HG03378 (cell line): ENCODE data around the gene AP5S1.

Source experiments
- ATAC-seq: cut with Tn5 transposase; IDR thresholded peaks from one replicate; pipeline ENCODE4 v1.9.1; 2021; ENCODE audit warnings: mild to moderate bottlenecking, moderate library complexity; ENCODE audit not compliant: unreplicated experiment

AP5S1 gene, protein sequence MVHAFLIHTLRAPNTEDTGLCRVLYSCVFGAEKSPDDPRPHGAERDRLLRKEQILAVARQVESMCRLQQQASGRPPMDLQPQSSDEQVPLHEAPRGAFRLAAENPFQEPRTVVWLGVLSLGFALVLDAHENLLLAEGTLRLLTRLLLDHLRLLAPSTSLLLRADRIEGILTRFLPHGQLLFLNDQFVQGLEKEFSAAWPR

DNA sequence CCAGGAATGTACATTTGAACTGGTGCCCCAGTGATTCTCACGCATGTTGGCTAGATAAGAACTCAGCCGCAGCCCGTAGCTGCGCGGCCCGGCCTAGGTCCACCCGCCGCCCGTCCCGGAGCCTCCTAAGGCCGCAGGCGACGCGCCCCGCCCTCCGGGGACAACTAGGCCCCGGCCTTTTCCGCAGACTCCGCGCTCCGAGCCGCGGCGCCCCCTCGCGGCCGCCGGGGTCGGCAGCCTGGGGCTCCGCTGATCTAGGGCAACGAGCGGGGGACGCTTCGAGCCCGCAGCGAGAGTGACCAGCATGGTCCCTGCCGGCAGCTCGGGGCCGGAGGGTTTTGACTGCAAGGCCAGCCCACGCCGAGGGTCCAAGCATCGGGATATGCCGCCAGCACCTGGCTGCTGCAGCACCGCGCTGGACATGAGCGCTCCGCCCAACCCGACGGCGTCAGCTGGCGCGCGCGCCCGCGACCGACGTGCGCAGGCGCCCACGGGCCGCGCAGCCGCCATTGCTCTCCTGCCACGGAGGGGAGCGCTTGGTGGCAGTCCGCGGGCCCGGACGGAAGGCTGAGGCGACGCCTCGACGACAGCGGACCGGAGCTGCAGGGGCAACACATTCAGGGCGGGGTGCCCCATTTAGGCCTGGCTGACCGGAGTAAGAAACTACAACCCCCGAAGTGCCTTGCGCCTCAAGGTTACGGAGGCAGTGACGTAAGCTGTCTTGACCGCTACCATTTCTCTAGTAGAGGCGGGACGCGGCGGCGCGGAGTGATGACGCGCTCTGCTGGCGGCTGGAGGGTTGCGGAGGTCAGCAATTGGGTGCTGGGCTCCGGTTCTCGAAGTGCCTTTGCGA is at the start of gene AP5S1:
Gene AP5S1, plus strand, starts transcription at position 500 of the 853 bp plus-strand sequence. CDS start 1,571 bp downstream, outside the sequence.
- ATAC-seq: peak; percentile 70

DNA sequence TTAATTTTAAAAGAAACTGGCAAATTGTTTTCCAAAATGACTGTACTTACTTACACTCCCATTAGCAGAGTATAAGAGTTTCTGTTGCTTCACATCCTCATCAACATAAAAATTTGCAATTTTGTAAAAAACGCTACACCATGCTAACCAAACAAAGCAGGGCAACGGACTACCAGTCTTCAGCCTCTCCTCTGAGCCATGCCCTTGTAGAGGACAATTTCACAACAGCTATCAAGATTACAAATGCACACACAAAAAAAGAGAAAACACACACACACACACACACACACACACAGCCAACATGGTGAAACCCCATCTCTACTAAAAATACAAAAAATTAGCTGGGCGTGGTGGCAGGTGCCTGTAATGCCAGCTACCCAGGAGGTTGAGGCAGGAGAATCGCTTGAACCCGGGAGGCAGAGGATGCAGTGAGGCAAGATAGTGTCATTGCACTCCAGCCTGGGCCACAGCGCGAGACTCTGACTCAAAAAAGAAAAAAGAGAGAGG is 48.7 kb upstream of the AP5S1 start:
- ATAC-seq: no peak

DNA sequence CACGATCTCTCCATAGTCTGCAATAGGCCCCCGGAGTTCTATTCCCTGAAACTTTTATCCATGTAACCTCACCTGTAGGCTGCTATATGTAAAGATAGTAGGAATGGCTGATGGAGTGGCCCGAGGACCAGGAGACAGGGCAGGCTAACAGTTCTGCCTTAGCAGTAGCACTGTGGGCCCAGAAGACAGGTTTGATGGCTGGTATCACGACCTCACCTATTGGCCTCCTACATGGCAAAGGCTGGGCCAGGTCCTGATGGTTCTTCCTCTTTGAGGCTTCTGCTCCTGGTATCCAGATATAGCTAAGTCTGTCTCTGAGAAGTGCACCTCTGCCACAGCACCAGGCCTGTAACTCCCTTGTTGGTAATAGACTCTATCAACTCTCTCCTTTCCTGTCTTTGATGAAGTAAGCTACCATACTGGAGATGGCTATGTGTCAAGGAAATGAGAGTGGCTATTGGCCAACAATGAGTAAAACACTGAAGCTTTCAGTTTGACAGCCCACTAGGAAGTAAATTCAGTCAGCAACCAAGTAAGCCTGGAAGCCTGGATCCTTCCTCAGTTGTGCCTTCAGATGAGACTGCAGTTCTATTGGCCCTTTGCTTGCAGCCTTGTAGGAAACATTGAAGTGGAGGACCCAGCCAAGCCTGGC is 44.8 kb upstream of the AP5S1 start:
- ATAC-seq: no peak

DNA sequence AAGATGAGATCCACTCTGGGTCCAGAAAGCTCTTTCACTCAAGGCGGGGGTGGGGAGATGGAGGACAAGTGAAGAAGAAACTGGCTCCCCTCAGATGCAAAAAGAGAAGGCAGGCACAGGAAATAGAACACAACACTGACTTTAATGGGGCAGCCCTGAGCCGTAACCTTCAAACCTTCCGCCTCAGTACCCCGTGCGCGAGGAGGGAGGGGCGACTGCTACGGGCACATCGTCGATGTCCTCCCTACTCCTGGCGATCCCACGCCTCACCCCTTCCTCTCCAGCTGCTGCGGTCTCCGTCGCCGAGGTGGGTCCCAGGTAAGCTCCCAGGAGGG is 43.0 kb upstream of the AP5S1 start:
- no peak for ATAC-seq

DNA sequence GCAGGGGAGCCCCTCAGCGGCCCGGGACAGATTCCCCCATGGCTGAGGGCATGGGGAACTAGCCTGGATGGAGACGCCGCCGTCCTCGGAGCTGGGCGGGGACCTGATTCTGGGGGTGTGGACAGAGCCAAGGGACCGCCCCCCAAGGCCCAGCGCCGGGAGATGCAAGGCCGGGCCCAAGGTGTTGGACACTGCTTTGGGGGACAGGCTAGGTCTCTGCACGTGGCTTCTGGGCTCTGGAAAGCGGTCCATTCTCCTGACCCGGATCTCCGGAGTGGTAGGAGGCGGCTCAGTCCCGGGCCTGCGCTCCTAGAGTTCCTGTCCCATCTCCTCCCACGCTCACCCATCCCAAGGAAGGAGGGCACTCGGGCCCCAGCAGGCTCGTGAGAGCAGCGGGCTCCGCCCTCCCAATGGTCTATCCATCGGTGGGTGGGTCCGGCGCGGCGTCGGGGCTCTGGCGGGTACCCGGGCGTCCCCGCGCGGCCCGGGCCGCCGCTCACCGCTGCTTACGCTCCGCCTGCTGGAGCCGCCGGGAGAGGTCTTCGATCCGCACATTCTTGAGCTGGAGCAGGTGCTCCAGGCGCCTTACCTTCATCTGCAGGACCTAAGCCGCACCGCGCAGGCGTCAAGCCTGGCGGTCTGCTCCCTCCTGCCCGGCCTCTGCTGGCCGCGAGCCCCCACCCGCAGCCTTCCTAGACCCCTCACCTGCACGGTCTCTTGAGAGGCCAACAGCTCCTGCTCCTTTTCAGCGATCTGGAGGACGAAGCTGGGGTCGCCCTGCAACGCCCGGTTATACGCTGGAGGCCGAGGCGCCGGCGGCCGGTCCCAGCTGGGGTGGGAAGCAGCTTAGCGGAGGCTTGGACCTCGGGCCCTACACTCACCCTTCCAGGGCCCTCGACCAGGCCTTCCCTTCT is 42.4 kb upstream of the AP5S1 start:
- ATAC-seq: no peak

DNA sequence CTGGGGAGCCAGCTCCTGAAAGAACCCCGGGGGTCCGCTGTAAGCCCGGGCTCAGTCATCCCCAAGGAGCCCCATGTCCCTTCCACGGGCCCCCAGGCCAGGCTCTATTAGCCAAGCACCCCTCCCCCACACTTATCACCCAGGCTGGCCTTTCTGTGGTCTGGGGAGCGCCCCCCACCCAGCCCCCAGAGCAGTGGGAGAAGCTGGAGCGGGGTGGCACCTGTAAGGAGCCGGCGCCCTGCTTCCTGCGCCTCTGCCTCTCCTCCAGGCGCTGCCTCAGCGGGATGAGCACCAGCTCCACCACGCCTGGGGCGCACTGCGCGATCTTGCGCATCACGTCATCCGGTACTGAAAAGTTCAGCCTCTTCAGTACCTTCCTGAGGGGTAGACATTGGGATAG is 41.4 kb upstream of the AP5S1 start:
- ATAC-seq: no peak

DNA sequence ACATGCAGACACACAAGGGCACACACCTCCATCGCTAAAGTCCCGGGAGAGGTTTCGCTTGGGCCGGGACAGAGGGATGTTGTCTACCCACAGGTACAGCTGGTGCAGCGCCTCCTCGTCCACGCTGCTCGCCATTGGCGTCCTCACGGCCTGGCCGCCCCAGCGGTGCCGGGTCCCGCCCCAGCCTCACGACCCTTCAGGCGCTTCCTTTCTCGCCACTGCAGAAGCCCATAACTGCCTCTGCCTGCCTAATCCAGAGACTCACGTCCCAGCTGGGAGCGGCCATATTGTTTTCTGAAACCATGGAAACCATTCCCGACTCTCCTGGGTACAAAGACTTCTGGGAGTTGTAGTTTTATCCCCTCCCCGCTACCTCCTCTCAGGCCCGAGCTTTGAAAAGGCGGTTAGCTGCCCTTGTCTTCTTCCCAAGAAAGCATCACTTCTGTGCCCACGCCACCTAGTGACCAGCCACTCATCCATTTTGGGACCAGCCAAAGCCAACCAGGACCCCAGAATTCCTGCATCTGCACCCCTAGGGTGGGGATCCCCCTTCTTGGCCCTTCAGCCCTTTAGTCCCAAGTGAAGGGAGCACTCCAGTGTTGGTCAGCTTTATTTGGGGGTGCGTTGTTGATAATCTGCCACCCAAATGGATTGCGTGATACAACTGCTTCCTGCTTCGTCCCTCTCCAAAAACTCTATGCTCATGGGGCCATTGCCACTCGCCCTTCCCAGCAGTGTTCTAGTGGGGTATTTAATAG is 39.0 kb upstream of the AP5S1 start, which contains the start of gene SPEF1:
Gene SPEF1, minus strand, starts transcription at position 296 of the 758 bp plus-strand sequence. Its CDS starts 161 bp downstream, at position 135.
- ATAC-seq: peak; percentile 55

DNA sequence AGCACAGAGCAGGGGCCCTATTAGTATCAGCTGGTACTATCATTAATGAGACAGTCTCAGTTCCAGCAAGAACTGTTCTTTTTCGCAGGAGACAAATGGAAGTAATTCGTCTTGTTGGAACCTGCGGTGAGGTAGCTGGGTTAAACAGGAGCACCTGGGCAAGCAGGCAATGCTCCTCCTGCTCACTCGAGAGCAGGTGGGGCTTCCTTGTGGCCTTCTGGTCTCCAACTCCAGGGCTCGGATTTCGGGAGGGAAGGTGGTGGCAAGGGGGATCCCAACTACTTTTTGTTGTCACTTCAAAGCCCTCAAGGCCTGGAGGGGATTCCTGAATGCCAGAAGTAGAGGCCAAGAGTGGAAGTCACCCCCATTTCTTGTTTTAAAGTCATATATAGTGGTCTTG is 37.8 kb upstream of the AP5S1 start:
- no peak for ATAC-seq

DNA sequence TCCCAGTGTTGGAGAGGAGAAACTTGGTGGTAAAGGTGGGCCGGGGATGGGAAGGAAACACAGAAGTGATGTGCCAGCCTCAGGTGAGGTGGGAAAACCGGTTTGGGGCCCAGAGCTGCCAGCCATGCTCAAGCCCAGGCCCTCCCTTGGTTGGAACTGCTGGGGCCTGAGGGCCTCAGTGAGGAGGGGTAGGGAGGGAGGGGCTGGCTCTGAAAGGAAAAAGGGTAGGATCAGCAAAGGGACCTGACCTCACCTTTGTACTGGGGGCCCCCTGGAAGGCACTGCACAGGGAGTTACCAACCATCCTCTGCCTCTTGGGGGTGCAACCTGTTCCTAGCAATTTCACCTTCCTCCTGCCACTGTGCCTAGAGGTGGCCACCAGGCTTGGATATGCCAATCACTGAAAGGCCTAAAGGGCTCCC is 37.3 kb upstream of the AP5S1 start:
- ATAC-seq: no peak

DNA sequence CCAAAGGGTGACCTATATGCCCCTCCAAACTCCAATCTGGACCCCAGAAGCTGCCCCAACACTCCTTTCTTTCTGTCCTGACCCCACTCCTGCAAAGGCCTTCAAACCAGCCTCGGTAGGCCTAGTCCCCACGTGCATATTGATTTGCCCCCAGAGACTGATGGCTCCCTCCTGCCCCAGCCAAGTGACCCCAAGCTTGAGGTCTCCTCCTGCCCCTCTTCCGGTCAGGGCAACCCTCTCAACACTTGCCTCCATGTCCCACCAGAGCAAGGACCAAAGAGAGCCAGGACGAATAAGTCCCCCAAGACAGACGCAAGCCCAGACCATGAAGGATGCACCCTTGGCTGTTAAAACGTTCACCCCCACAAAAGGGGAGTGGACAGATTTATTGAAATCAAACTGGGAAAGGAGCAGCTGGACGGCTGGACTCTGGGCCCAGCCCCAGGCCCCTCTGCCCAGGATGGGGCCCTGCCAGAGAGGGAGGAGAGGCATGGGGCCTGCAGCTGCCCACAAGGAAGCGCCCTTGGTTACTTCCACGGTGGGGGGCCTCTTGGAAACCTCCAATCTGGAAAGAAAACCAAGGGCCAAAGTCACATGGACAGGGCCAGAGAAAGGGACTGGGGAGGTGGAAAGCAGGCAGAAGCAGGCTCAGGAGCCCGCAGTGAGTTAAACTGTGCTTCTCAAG is 36.7 kb upstream of the AP5S1 start:
- ATAC-seq: no peak

DNA sequence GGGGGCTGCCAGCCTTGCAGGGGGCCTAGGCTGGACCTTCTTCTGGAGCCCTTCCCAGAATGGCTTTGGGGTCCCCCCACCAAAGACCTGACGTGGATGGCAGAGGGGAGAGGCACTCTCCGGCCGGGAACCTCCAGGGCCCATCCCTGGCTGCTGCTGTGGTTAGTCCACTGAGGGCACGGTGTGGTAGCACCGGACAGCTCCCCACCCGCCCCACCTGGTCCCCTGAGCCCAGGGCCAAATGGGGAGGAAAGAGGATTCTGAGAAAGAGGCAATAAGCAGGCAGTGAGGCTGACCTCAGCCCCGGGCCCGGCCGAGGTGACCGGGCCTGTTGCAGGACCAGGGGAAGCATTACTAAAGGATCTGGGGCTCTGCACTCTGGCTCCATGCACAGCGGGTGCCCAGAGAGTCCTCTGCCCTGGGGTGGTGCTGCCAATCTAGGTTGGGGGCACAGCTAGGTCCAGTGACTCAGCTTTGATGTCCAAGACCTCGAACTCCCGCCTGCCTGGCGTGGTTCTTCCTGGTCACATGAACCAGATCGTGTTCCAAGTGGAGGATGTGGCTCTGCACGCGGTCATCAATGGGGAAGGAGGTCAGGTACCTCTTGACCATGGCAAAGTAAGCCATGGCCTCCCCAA is 36.0 kb upstream of the AP5S1 start:
- no peak for ATAC-seq

DNA sequence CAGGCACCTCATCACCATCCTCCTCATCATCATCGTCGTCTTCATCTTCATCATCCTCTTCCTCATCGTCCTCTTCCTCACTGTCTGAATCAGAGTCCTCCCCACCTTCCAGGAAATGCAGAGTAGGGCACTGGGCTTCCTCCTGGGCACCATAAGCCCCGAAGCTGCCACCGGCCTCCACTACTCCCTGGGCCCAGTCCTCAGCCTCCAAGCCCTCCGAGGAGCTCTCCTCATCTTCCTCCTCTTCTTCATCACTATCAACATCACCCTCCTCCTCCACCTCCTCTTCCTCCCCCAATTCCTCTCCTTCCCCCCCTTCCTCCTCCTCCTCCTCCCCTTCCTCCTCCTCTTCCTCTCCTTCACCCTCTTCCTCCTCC is 35.5 kb upstream of the AP5S1 start:
- ATAC-seq: no peak

DNA sequence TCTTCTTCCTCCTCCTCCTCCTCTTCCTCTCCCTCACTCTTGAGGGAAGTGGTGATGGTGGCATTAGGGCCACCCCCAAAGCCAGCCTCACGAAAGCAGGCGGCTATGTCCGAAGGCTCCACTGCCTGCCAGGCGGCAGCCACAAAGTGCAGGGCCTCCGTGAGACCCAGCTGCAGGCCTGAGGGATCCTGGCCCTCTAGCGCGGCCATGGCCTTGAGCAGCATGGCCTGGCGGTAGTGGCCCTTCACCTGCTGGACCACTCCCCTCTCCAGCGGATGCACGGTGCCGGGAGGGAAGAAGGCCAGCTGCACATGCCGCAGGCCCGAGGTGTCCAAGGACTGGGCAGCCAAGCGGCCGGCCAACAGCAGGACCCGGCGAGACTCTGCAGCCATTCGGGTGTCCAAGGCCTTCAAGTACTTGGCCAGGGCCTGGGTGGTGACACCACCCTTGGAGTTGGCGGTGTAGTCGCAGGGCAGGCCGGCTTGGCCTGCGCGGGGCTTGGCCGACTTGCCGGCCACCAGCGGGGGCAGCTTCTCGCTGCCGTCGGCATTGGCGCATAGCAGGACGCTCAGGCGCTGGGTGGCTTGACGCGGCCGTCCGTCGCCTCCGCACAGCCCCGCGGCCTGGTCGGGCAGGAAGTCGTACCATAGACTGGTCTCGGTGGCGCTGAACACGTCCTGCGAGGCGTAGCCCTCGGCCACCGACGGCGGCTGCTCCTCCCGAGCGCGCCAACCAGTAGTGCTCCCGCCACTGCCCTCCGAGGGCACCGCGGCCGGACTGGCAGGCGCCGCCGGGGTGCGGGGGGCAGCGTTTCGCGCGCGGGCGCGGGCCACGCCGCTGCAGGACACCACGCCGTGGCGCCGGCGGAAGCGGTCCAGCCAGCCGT is 34.9 kb upstream of the AP5S1 start:
- ATAC-seq: no peak

DNA sequence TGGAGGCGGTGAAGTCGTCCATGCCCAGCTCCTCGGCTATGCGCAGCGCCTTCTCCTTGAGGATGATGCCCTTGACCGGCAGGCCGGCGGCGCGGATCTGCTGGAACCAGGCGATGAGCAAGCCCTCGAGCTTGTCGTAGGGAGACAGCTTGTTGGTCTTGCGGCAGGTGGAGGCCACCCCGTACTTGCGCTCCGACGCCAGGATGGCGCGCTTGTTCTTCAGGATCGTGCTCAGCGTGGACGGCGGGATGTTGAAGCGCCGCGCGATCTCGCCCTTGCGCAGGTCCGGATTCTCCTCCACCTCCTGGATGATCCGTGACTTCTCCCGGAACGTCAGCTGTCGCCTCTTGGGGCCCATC is 34.2 kb upstream of the AP5S1 start:
- no peak for ATAC-seq

DNA sequence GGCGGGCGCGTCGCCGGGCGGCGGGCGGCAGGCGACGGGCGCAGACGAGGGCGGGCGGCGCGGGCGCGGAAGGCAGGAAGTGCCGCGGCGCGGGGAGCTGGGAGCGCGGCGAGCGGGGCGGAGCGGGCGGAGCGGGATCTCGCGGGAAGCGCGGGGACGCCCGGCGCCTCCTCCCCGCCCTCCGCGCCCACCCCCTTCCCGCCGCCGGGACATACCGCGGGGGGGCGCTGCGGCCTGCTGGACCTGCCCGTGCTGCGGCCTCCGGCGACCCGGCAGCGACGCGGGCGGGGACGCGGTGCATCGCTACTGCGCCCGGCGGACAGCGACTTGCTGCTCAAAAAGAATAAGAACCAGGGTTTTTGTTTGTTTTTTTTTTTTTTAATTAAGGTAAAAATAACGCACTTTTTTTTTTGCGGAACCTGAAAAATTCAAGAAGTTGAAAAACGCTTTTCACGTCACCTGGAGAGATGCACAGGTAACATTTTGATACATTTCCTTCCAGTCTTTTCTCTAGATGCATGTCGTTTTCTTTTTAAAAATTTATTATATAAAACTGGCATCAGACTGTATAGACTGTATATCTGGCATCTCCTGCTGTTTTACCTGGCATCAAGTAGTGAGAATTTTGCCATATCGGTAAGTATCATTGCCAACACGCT is 33.6 kb upstream of the AP5S1 start, which contains the start of gene CENPB:
Gene CENPB, minus strand, starts transcription at position 76 of the 659 bp plus-strand sequence. CDS start 257 bp downstream, outside the sequence.
- no peak for ATAC-seq

DNA sequence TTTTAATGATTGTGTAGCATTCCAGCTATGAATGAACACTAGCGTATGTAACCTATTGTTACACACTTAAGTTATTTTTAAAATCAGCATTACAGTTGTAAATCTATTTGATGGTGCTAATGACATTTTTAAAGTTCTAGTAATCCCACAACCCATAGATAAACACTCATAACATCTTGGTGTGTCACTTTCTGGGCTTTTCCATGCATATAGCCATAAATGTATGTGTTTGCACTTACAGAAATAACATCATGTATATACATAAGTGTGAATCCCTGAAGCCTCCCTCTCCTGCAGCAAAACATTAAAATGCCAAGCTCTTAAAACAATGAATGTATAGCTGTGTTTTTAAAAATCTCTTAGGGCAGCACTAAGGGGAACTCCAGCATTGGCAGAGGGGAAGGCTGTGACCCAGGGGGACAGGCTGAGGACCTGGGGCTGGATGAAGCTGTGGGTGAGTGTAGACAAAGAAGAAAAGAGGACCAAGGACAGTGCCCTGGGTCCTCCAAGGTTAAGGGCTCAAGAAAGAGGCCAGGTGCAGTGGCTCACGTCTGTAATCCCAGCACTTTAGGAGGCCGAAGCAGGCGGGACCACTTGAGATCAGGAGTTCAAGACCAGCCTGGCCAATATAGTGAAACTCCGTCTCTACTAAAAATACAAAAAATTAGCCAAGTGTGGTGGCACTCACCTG is 32.9 kb upstream of the AP5S1 start:
- ATAC-seq: no peak

DNA sequence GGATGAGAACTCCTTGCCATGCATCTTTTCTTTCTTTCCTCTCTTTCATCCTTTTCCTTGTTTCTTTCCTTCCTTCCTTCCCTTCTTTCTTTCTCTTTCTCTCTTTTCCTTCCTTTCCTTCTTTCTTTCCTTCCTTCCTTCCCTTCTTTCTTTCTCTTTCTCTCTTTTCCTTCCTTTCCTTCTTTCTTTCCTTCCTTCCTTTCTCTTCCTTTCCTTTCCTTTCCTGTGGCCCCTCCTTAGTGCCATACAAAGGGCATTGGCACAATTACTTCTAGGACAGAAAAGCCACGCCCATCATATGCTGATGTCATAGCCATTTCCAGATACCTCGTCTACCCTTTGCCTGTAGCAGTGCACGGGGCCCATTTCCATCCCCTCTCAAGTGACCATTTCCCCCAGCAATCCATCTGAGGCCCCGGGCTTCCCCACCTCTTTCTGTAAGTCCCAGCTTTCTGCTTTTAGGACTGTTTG is 31.6 kb upstream of the AP5S1 start:
- no peak for ATAC-seq
